Erythroblast (primary cell): ENCODE measurements around the gene JUNB.

ENCODE experiments used
- GATA1 ChIP-seq: IDR thresholded peaks from 2 replicates; pipeline ENCODE4 v1.6.1; 2011; ENCODE audit warnings: low read depth, mild to moderate bottlenecking, control low read depth, low read length, moderate library complexity
- POLR2A ChIP-seq: IDR thresholded peaks from 2 replicates; pipeline ENCODE4 v1.6.1; 2011; ENCODE audit warnings: mild to moderate bottlenecking, low read length

DNA sequence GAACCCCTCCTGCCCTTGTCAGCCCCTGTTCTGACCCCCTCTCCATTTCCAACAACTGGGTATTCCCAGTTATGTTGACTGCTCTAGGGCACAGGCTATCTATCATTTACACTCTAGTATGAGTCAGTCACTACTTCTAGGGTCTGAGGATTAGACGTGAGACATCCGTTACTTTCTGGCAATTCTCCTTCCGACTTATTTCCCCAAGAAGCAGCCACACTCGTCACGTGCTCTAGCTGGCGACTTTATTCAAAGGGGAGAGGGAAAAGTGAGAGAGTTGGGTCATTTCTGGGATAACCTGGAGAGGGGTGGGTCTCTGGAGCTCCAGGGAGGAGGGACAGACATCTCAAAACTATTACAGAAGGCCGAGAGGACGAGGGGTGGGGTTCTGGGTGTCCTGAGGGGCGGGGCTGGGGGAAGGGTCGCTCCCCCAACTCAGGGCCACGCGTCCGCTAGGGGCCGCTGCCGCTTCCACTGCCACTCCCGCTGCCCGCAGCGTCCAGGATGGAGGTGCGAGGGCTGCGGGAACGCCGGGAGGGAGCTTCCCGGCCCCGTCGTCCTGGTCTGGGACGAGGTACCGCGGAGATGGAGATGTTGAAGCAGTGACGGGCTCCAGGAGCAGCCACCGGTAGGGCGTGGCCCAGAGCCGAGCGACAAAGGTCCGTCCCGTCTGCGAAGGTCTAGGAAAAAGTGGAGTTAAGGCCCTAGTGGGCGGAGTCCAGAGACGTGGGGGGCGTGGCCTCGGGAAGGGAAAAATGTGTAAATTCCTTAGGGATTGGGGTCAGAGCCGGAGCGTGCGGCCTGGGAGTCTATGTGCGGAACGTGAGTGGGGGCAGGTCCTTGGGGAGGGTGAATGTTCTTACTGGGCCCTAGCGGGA, 34.2 kb downstream of the JUNB start:
- TF ChIP-seq POLR2A (no peak), GATA1 (no peak)
